ENCODE results near the gene HIVEP3.

Gene HIVEP3

GRCh38 chr1:41779360-41779759 is 139.4 kb downstream of the HIVEP3 start:
- no peak for DNase-seq

- no peak for DNase-seq
Observed at GRCh38 chr1:41777695-41778094, 141.0 kb downstream of the HIVEP3 start.

GRCh38 chr1:41776891-41777441 is 141.8 kb downstream of the HIVEP3 start:
- no peak for DNase-seq

GRCh38 chr1:41775956-41776585 is 142.7 kb downstream of the HIVEP3 start:
- DNase-seq: no peak

DNA sequence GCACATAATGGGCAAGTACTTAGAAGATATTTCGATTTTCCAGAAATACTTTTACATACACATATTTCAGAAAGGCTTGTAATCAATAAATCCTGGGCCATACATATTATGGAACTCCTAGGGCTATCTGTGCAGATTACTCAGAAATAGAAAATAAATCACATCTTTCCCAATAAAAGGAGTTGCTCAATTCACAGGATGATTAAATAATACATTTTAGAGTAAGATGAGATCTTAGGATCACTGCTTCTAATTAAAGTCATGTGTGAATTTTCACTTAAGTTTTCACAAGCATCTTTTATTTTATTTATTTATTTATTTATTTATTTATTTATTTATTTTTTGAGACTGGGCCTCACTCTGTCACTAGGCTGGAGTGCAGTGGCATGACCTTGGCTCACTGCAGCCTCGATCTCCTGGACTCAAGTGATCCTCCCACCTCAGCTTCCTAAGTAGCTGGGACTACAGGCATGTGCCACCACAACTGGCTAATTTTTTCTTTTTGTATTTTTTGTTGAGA is 144.2 kb downstream of the HIVEP3 start:
- DNase-seq: no peak

DNA sequence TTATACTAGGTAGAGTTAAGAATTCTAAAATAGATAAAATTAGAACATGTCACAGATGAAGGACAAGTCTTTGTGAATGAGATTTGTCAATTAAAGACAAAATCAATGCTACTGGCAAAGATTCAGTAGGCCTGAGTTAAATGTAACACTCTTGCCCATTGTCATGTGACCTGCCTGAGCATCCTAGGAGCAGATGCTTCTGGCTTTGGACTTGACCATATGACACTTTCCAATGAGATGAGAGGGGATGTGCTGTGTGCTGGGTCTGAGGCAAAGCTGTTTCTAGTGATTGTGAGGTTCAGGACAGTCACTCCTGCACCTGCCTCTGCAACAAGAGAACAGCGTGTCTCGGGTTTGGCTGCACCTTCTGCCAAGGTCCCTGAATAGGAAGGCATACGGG is 144.9 kb downstream of the HIVEP3 start:
- no peak for DNase-seq

DNA sequence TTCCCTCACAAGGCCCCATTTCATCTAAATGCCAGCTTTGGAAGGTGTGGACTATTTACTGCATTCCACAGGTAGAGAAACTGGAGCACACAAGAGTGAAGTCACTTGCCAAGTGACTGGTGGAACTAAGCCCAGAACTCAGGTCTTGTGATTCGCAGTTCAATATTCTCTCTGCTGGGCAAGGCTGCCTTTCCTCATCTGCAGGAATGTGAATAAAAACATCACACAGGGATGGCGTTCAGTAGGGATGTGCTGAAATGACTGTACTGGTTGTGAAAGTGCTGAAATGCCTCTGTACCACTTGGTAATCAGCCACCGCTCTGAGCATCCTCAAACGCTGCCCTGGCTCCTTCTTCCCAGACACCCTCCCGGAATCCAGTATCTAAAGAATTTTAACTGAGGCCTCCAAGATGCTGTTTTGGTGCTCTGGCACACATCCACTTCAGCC is 145.6 kb downstream of the HIVEP3 start:
- DNase-seq: no peak

DNA sequence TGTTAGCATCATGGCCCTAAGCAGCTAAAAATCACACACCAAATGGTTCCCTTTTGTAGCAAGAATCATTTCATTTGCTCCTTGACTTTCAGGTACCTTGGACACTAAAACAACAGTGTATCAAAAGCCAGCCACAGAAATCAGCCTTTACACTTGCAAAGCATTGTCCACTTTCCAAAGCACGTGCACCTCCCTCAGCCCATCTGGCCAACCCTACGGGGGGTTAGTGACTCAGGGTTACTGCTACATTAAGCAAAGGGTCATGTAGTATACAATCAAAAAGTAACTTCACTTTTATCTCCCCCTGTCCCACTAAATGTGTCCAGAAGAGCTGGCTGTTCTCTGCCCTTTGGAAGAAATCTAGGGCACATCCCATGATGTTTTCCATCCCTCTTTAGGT is 149.7 kb downstream of the HIVEP3 start:
- no peak for DNase-seq

DNA sequence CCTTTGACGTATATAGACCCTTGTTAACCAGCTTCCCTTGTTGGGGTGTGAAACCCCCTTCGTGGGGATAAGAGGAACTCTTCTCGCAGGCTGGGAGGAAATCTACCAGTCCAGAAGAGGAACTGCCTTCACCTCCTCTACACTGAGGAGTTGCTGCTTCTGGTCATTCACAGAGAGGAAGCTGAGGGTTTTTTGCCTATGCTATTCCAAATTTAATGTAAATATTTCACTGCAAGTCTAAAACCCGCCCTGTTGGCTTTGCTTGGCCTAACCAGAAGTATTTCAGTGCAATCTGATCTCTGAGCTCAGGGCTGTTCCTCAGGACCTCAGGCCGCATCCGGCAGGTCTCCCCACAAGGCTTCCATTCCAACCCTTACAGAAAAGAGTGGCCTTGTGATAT is 150.1 kb downstream of the HIVEP3 start:
- DNase-seq: no peak

DNA sequence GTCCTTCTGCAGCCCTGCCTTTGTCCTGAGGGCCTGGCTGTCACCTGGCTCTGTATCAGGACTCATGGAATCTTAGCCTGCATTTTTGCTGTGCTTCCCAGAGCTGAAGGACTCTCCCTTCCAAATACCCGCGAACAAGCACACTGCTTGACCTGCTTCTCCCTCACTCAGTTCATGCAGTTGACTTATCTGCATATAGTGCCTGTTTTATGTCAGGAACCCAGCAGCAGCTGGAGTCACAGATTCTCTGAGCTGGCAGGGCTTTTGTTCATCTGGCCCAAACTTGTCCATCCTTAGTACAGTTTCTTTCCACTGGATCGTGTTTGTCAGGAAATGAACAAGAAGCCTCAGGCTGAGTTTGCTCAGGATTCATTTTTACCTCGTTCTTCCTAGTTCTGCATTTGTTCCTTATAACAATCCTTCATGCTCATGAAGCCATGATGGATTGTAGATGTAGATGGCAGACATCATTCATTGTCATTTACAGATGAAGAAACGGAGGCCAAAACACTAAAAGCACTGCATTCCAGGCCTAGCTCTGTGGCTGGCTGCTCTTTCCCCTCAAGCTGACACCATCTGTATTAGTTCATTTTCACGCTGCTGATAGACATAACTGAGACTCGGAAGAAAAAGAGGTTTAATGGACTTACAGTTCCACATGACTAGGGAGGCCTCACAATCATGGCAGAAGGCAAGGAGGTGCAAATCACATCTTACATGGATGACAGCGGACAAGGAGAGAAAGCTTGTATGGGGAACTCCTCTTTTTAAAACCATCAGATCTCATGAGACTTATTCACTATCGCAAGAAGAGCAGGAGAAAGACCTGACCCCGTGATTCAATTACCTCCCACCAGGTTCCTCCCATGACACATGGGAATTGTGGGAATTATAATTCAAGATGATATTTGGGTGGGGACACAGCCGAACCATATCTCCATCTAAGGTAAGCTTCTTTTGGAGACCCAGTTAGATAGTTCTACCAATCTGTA is 150.9 kb downstream of the HIVEP3 start:
- DNase-seq: no peak

DNA sequence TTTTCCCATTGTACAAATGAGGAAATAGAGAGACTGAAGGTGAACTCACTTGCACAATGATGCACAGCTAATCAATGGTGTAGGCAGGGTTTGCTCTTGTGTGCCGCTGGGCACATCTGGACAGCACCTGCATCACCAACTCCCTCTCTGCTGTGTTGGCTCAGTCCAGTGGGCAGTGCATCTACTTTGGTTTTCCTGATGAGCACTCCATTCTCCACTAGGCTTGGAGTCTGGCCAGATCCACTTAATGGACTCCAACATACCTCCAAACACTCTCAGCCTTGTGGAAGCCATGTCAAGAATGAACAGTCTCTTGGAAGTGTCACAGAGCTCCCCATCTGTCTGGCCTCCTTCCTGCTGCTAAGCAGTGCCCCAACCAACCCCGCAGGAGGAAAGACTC is 152.2 kb downstream of the HIVEP3 start:
- DNase-seq: no peak

- no peak for DNase-seq
Observed at GRCh38 chr1:41766041-41766440, 152.7 kb downstream of the HIVEP3 start.

GRCh38 chr1:41765152-41765551 is 153.6 kb downstream of the HIVEP3 start:
- DNase-seq: no peak

DNA sequence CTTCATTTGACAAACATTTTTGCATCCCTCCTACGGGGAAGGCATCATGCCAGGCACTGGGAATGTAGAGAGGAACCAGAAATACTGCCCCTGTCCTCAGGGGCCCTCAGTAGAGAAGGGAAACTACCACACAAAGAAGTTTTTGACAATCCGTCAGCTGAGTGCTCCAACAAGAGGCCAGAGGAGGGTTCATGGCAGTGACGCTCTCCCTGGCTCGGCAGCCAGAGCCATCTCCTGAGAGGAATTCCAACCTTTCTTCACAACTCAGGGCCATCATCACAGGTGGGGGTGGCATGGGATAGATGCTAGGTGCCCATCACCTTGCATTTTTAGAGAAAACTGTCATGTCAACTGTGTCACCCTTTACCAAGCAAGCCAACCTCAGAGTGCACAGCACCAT is 154.1 kb downstream of the HIVEP3 start:
- no peak for DNase-seq

GRCh38 chr1:41762777-41763176 is 155.9 kb downstream of the HIVEP3 start:
- DNase-seq: no peak

DNA sequence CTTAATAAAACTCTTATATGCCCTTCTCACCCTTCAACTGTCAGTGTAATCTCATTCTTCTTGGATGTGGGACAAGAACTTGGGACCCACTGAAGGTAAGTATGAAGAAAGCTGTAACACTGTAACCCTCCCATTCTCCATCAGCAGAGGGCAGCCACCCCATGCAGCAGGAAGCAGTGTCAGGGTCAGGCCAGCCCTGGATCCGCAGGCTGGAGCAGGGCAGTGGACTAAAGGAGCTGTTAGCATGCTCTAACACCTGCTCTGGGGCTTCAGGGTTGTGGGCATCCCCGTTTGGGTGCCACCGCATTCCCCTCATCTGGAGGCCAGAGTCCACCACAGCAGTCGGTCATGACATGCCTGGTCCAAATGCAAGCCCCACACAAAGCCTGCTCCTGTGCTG is 156.5 kb downstream of the HIVEP3 start:
- no peak for DNase-seq

- DNase-seq: no peak
Observed at GRCh38 chr1:41758904-41759548, 159.7 kb downstream of the HIVEP3 start.

DNA sequence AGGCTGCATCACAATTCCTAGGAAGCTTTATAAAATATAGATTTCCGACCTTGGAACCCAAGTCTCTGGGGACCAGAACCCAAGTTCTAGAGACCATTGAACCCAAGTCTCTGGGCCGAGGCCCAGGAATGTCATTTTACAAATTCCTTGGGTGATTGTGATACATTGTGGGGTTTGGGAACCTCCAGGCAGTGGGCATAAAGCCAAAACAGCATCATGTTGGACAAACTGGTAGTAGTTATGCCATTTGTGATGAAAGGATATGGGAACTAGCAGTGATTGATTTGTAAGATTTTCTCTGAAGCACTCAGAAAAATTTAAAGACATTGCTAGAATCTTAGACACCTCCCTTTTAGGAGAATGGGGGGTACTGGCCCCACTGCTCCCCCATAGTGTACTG is 160.2 kb downstream of the HIVEP3 start:
- DNase-seq: no peak

- DNase-seq: peak in 1 of 2 experiments; percentile 61
Observed at GRCh38 chr1:41754540-41754939, 164.2 kb downstream of the HIVEP3 start.

GRCh38 chr1:41752514-41753170 is 166.1 kb downstream of the HIVEP3 start:
- peak in 1 of 2 experiments; percentile 40 for DNase-seq

GRCh38 chr1:41751804-41752513 is 166.8 kb downstream of the HIVEP3 start:
- peak in 1 of 2 experiments; percentile 31 for DNase-seq

Measured in activated CD4-positive, alpha-beta T cell treated with anti-CD3 and anti-CD28 coated beads, Interleukin-2, amount 50 U/mL, for 48 hours (primary cell).